ENCODE data around the gene ITPK1. TPM values are rescaled to one million over a fixed set of nuclear protein-coding genes. Genes with fewer than 3 reads are reported as not detected.

Gene ITPK1
- total RNA-seq, 2 donors from 2014 or later: 53.4 to 61.8 TPM

Other genes starting within 250 kb of the ITPK1 start
- gene CHGA, start 192.8 kb downstream of the ITPK1 start, total RNA-seq: not detected
- 10 to 100 TPM; 21.1 to 27.5 TPM for gene MOAP1, start 69.0 kb upstream of the ITPK1 start, total RNA-seq
- gene LYSET, start 69.4 kb upstream of the ITPK1 start, total RNA-seq: 10 to 100 TPM; 12.9 to 15.4 TPM
- gene GON7, start 91.1 kb upstream of the ITPK1 start, total RNA-seq: 10 to 100 TPM; 22.3 to 27.8 TPM
- 10 to 100 TPM; 35.2 to 36.3 TPM for gene UBR7, start 91.3 kb upstream of the ITPK1 start, total RNA-seq
- 10 to 100 TPM; 11.0 to 12.5 TPM for gene BTBD7, start 217.1 kb upstream of the ITPK1 start, total RNA-seq
- 1 to 10 TPM in 1 of 2 donors, not detected in 1; 1.2 TPM for gene COX8C, start 231.3 kb upstream of the ITPK1 start, total RNA-seq

Data from activated T-cell treated with anti-CD3 and anti-CD28 coated beads, Interleukin-2, amount 50 U/mL, for 72 hours (primary cell).